HEK293T (cell line): Measurements from ENCODE around the gene BAIAP2L2.

Experiments used
- CTCF ChIA-PET: fragments of 350-600 bp; formaldehyde crosslinking; extraction: SDS; loops from one replicate; lab custom pipeline; 2021; ENCODE audit warnings: antibody characterized with exemption, inconsistent platforms; lab: Yijun Ruan, JAX
- POLR2A ChIA-PET: fragments of 350-600 bp; formaldehyde crosslinking; extraction: SDS; loops from one replicate; lab custom pipeline; 2020; ENCODE audit warnings: antibody characterized with exemption, inconsistent platforms; lab: Yijun Ruan, JAX
- DNase-seq: peaks from one replicate; pipeline ENCODE4 v3.0.0; 2012; ENCODE audit warnings: mixed read lengths; ENCODE audit errors: extremely low spot score
- ARNT ChIP-seq: fragments of 450-650 bp; IDR thresholded peaks from 2 replicates; pipeline ENCODE4 v1.6.1; 2017; ENCODE audit warnings: mild to moderate bottlenecking
- BHLHE40 ChIP-seq: fragments of 450-650 bp; IDR thresholded peaks from 2 replicates; pipeline ENCODE4 v1.6.1; 2016; ENCODE audit warnings: mild to moderate bottlenecking, moderate library complexity, borderline replicate concordance
- CTBP1 ChIP-seq: fragments of 450-650 bp; IDR thresholded peaks from 2 replicates; pipeline ENCODE4 v1.6.1; 2016; ENCODE audit warnings: borderline replicate concordance
- ELF4 ChIP-seq: fragments of 450-650 bp; IDR thresholded peaks from 2 replicates; pipeline ENCODE4 v1.6.1; 2017; ENCODE audit warnings: antibody characterized with exemption
- FOXA1 ChIP-seq: fragments of 450-650 bp; IDR thresholded peaks from 2 replicates; pipeline ENCODE4 v1.6.1; 2016; ENCODE audit warnings: mild to moderate bottlenecking
- FOXK2 ChIP-seq: fragments of 450-650 bp; IDR thresholded peaks from 2 replicates; pipeline ENCODE4 v1.6.1; 2016; ENCODE audit warnings: mild to moderate bottlenecking
- FOXM1 ChIP-seq: fragments of 450-650 bp; IDR thresholded peaks from 2 replicates; pipeline ENCODE4 v1.6.1; 2017; ENCODE audit warnings: mild to moderate bottlenecking, borderline replicate concordance
- HDGF ChIP-seq: fragments of 450-650 bp; IDR thresholded peaks from 2 replicates; pipeline ENCODE4 v1.6.1; 2017; ENCODE audit warnings: antibody characterized with exemption, borderline replicate concordance
- L3MBTL2 ChIP-seq: fragments of 450-650 bp; conservative IDR thresholded peaks from 2 replicates; pipeline ENCODE4 v1.6.1; 2016; ENCODE audit warnings: mild to moderate bottlenecking
- LEF1 ChIP-seq: fragments of 450-650 bp; IDR thresholded peaks from 2 replicates; pipeline ENCODE4 v1.6.1; 2017; ENCODE audit warnings: mild to moderate bottlenecking, borderline replicate concordance
- NFRKB ChIP-seq: fragments of 450-650 bp; IDR thresholded peaks from 2 replicates; pipeline ENCODE4 v1.6.1; 2016; ENCODE audit warnings: mild to moderate bottlenecking, moderate library complexity
- SP1 ChIP-seq: fragments of 450-650 bp; IDR thresholded peaks from 2 replicates; pipeline ENCODE4 v1.6.1; 2017
- SUZ12 ChIP-seq: fragments of 450-650 bp; IDR thresholded peaks from 2 replicates; pipeline ENCODE4 v1.6.1; 2016; ENCODE audit warnings: mild to moderate bottlenecking
- TARDBP ChIP-seq: fragments of 450-650 bp; IDR thresholded peaks from 2 replicates; pipeline ENCODE4 v1.6.1; 2016
- ZNF384 ChIP-seq: fragments of 450-650 bp; IDR thresholded peaks from 2 replicates; pipeline ENCODE4 v1.6.1; 2016
- TF ChIP-seq, protein P1 (sequence below): fragments of 450-650 bp; IDR thresholded peaks from 2 replicates; pipeline ENCODE4 v1.6.1; 2016

Gene BAIAP2L2

DNA sequence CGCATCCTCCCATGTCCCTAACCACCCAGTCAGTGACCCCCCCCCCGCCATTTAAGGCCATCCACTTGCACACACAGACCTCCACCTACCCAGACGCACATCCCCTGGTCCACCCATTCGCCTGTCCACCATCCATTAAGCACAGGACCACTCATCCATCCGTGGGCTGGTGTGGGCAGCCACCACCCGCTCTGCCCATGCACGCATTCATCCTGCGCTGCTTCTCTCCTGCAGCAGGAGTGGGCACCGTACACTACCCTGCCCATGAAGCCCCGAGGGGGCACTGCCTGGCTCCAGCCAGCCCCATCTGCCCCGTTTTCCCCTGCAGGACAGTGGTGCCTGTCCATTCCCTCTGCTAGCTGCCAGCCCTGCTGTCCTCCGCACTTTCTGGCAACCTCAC lies 22.6 kb downstream of the BAIAP2L2 start:
- ChIA-PET CTCF (no interaction called here), POLR2A (no interaction called here)
- no peak for DNase-seq
- TF ChIP-seq FOXK2 (no peak), LEF1 (no peak), FOXA1 (no peak), L3MBTL2 (no peak), HDGF (no peak), NFRKB (no peak), SUZ12 (no peak), TARDBP (no peak), ZNF384 (no peak), FOXM1 (no peak), ARNT (no peak), SP1 (no peak), CTBP1 (no peak), ELF4 (no peak), BHLHE40 (no peak)
- TF ChIP-seq, protein P1, sequence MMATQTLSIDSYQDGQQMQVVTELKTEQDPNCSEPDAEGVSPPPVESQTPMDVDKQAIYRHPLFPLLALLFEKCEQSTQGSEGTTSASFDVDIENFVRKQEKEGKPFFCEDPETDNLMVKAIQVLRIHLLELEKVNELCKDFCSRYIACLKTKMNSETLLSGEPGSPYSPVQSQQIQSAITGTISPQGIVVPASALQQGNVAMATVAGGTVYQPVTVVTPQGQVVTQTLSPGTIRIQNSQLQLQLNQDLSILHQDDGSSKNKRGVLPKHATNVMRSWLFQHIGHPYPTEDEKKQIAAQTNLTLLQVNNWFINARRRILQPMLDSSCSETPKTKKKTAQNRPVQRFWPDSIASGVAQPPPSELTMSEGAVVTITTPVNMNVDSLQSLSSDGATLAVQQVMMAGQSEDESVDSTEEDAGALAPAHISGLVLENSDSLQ = no peak

- POLR2A ChIA-PET = no interaction called here
- no peak for DNase-seq
- CTCF ChIA-PET = no interaction called here
- TF ChIP-seq ELF4 (no peak), ZNF384 (0 out of 2 replicates have a peak, but pooled peaks have one; percentile 52)
- TF ChIP-seq, protein P1 = no peak
These were observed 23.5 kb downstream of the BAIAP2L2 start for GRCh38 chr22:38086942-38087341.

DNA sequence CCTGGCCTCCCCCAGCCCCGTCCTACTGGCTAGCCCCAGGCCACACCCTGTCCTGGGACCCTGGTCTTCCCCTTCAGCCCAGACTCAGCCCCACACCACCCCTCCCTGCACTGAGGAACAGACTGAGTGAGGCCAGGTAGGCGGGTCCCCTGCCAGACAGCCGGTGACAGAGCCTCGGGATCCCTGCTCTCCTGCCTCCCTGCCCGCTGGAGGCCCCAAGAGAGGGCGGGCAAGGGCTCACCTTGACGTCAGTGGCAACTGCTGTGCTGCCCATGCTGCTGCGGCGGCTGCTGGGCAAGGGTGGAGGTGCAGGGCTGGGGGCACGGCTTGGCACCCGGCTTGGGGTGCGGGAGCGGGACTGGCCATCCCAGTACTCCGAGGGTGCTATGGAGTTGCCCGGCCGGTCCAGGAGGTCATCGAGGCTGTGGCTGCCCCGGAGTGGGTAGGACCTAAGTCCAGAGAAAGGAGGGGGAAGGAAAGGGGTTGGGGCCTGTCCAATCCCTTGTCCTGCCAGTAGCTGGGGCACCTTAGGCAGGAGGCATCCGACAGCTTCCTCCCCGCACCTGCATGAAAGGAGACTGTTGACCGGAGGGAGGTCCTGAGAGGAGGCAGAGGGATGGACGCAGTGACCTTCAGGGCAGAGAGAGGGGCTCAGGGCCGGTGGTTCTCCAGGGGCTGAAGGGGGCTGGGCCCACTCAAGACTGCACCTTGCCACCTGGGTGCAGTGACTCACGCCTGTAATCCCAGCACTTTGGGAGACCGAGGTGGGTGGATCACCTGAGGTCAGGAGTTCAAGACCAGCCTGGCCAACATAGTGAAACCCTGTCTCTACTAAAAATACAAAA lies 24.3 kb downstream of the BAIAP2L2 start:
- POLR2A ChIA-PET = no interaction called here
- CTCF ChIA-PET = interaction anchor here (1.0 kb wide), 1 partner anchor 34 kb away, joined by 3 read pairs; no protein-coding TSS in a partner anchor
- no peak for TF ChIP-seq NFRKB
- TF ChIP-seq FOXA1 = no peak
- TF ChIP-seq HDGF = no peak
- no peak for TF ChIP-seq SUZ12
- TF ChIP-seq SP1 = no peak
- TF ChIP-seq BHLHE40 = no peak
- no peak for TF ChIP-seq ARNT
- TF ChIP-seq TARDBP = no peak
- no peak for TF ChIP-seq FOXM1
- no peak for DNase-seq

DNA sequence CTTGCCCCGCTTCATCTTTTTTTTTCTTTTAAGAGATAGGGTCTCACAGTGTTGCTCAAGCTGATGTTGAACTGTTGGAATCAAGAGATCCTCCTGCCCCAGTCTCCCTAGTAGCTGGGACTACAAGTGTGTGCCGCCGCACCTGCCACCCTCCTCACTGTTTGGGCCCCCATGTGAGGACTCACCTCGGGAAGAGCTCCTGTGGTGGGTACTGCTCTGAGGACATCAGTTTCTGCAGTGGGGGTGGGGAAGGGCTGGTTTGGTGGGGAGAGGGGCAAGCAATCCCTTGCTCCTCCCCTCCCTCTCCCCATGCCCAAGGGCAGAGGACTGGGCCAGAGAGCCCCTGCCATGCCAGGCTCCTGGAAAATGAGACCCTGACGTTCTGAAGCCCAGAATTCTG lies 25.0 kb downstream of the BAIAP2L2 start:
- TF ChIP-seq TARDBP = no peak
- no peak for TF ChIP-seq CTBP1
- TF ChIP-seq SUZ12 = no peak
- no peak for TF ChIP-seq ARNT
- no peak for TF ChIP-seq FOXK2
- CTCF ChIA-PET = interaction anchor here (1.0 kb wide), 1 partner anchor 33 kb away, joined by 3 read pairs; no protein-coding TSS in a partner anchor
- no peak for DNase-seq
- POLR2A ChIA-PET = no interaction called here

GRCh38 chr22:38085056-38085455 lies 25.4 kb downstream of the BAIAP2L2 start:
- TF ChIP-seq LEF1 (no peak), ZNF384 (no peak), ELF4 (no peak), SP1 (no peak), ARNT (no peak)
- CTCF ChIA-PET = interaction anchor here (1.0 kb wide), 1 partner anchor 33 kb away, joined by 3 read pairs; no protein-coding TSS in a partner anchor
- no peak for DNase-seq
- POLR2A ChIA-PET = no interaction called here

GRCh38 chr22:38083931-38084631 lies 26.4 kb downstream of the BAIAP2L2 start, which contains the start of gene SLC16A8:
Gene SLC16A8, minus strand, starts transcription at chr22:38084184. Its CDS starts 1,311 bp downstream, at chr22:38082873.
- ChIA-PET POLR2A (no interaction called here), CTCF (no interaction called here)

More at GRCh38 chr22:38083931-38084631, 26.4 kb downstream of the BAIAP2L2 start, which contains the start of gene SLC16A8:
- TF ChIP-seq FOXA1 = no peak
- TF ChIP-seq HDGF = no peak
- TF ChIP-seq ZNF384 = no peak
- TF ChIP-seq, protein P1 = no peak
- TF ChIP-seq FOXK2 = no peak
- TF ChIP-seq ARNT = no peak
- no peak for TF ChIP-seq NFRKB
- no peak for TF ChIP-seq FOXM1
- no peak for TF ChIP-seq L3MBTL2
- no peak for TF ChIP-seq SUZ12
- no peak for TF ChIP-seq ELF4
- TF ChIP-seq TARDBP = no peak
- TF ChIP-seq SP1 = no peak
- TF ChIP-seq LEF1 = no peak
- TF ChIP-seq CTBP1 = no peak
- TF ChIP-seq BHLHE40 = no peak
- DNase-seq = no peak
